ENCODE results near the gene F7.

DNA sequence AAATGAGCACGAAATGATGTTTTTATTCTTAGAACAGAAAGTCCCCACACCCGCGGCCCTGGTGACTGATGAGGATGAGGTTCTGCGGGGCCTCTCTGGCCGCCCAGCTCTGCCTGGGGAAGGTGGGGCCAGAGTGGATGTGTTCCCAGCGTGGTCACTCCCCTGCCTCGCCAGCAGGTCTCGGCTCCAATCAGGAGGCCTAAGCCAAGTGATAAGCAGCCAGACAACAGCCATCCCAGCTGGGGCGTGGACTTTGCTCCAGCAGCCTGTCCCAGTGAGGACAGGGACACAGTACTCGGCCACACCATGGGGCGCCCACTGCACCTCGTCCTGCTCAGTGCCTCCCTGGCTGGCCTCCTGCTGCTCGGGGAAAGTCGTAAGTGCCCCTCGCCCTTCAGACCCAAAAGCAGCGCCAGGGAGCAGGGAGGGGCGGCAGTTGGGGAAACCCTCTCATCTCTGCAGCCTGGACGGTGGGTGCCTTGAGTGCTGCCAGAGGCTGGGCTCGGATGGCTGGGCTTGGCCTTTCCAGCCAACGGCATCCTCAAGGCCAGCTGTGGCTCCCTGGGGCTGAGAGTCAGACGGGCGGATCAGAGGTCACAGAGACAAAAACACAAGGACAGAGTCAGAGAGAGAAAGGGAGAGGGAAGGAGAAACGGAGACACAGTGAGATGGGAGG lies 17.1 kb downstream of the F7 start, which contains the start of gene F10:
- TF ChIP-seq, protein P1, sequence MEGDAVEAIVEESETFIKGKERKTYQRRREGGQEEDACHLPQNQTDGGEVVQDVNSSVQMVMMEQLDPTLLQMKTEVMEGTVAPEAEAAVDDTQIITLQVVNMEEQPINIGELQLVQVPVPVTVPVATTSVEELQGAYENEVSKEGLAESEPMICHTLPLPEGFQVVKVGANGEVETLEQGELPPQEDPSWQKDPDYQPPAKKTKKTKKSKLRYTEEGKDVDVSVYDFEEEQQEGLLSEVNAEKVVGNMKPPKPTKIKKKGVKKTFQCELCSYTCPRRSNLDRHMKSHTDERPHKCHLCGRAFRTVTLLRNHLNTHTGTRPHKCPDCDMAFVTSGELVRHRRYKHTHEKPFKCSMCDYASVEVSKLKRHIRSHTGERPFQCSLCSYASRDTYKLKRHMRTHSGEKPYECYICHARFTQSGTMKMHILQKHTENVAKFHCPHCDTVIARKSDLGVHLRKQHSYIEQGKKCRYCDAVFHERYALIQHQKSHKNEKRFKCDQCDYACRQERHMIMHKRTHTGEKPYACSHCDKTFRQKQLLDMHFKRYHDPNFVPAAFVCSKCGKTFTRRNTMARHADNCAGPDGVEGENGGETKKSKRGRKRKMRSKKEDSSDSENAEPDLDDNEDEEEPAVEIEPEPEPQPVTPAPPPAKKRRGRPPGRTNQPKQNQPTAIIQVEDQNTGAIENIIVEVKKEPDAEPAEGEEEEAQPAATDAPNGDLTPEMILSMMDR (IDR thresholded peaks at IDR 0.05; ENCODE audit: insufficient read depth, low read length, poor library complexity, severe bottlenecking) = no peak
- TF ChIP-seq EZH2phosphoT487 (conservative IDR thresholded peaks at IDR 0.05; ENCODE audit: low read length) = no peak
